Type B pancreatic cell (in vitro differentiated cells): Measurements from ENCODE around the gene IFIT2. TPM values are rescaled to one million over a fixed set of nuclear protein-coding genes. Genes with fewer than 3 reads are reported as not detected.

ENCODE experiments used
- DNase-seq: peaks from one replicate; pipeline ENCODE4 v3.0.0; 2021; ENCODE audit warnings: mixed read lengths; ENCODE audit not compliant: unreplicated experiment; ENCODE audit errors: extremely low spot score
- H3K27ac Mint-ChIP-seq: 2 replicates; pipeline ENCODE4 v1.8.0; 2021; ENCODE audit warnings: mild to moderate bottlenecking, mixed read lengths
- H3K27me3 Mint-ChIP-seq: 2 replicates; pipeline ENCODE4 v1.8.0; 2021; ENCODE audit warnings: mixed read lengths
- H3K36me3 Mint-ChIP-seq: 2 replicates; pipeline ENCODE4 v1.8.0; 2021; ENCODE audit warnings: mixed read lengths
- H3K4me1 Mint-ChIP-seq: one replicate; pipeline ENCODE4 v1.8.0; 2021; ENCODE audit warnings: mixed read lengths; ENCODE audit not compliant: unreplicated experiment
- H3K4me3 Mint-ChIP-seq: 2 replicates; pipeline ENCODE4 v1.8.0; 2021; ENCODE audit warnings: mild to moderate bottlenecking, mixed read lengths
- H3K9me3 Mint-ChIP-seq: 2 replicates; pipeline ENCODE4 v1.8.0; 2021; ENCODE audit warnings: mixed read lengths
- total RNA-seq: library from RNA; stranded (reverse); gene quantifications from 2 replicates; pipeline ENCODE4 v1.2.1, GENCODE V29; 2021; ENCODE audit warnings: low replicate concordance
- TF ChIP-seq, protein P1 (sequence below): fragments of 200-600 bp; sonication (generic); conservative IDR thresholded peaks from 2 replicates; pipeline ENCODE4 v1.5.0; 2021; ENCODE audit warnings: antibody characterized with exemption, mild to moderate bottlenecking

Gene IFIT2
- total RNA-seq, 1 donor from 2014 or later = 1.3 TPM

DNA sequence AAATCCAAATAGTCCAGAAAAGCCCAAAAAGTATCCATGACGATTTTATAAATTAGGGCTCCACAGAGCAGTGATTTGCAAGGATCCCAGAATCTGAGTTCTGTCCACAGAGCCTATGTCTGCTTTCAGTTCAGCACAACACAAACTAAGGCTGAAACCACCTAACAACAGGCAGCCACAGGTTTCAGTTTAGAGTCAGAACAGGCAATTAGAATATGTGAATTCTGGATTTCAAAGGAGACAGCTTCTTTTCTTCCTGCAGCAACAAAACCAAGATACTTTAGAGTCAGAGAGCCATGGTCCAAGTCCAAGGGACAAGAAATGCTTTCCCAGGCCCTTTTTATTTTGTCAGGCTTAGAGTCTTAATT lies 49.5 kb downstream of the IFIT2 start:
- peaks cover 49% of the 10 kb centered on the region for H3K4me1 Mint-ChIP-seq
- TF ChIP-seq, protein P1, sequence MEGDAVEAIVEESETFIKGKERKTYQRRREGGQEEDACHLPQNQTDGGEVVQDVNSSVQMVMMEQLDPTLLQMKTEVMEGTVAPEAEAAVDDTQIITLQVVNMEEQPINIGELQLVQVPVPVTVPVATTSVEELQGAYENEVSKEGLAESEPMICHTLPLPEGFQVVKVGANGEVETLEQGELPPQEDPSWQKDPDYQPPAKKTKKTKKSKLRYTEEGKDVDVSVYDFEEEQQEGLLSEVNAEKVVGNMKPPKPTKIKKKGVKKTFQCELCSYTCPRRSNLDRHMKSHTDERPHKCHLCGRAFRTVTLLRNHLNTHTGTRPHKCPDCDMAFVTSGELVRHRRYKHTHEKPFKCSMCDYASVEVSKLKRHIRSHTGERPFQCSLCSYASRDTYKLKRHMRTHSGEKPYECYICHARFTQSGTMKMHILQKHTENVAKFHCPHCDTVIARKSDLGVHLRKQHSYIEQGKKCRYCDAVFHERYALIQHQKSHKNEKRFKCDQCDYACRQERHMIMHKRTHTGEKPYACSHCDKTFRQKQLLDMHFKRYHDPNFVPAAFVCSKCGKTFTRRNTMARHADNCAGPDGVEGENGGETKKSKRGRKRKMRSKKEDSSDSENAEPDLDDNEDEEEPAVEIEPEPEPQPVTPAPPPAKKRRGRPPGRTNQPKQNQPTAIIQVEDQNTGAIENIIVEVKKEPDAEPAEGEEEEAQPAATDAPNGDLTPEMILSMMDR = no peak
- peaks cover 5% of the 10 kb centered on the region for H3K36me3 Mint-ChIP-seq
- H3K4me3 Mint-ChIP-seq = peak overlapping the region; percentile 81
- H3K9me3 Mint-ChIP-seq = peaks cover 5% of the 10 kb centered on the region
- H3K27ac Mint-ChIP-seq = peak overlapping the region; percentile 98
- H3K27me3 Mint-ChIP-seq = no peaks in the 10 kb centered on the region
- no peak for DNase-seq

GRCh38 chr10:89351780-89352597 lies 50.1 kb downstream of the IFIT2 start:
- peaks cover 5% of the 10 kb centered on the region for H3K9me3 Mint-ChIP-seq
- no peak for DNase-seq
- no peaks in the 10 kb centered on the region for H3K27me3 Mint-ChIP-seq
- H3K4me1 Mint-ChIP-seq = peaks cover 44% of the 10 kb centered on the region
- H3K27ac Mint-ChIP-seq = peak overlapping the region; percentile 98
- TF ChIP-seq, protein P1 = no peak
- peaks cover 5% of the 10 kb centered on the region for H3K36me3 Mint-ChIP-seq
- H3K4me3 Mint-ChIP-seq = peak overlapping the region; percentile 81

GRCh38 chr10:89352802-89353201 lies 51.0 kb downstream of the IFIT2 start:
- peaks cover 5% of the 10 kb centered on the region for H3K36me3 Mint-ChIP-seq
- peaks cover 45% of the 10 kb centered on the region for H3K4me1 Mint-ChIP-seq
- peak overlapping the region; percentile 98 for H3K27ac Mint-ChIP-seq
- TF ChIP-seq, protein P1 = no peak
- DNase-seq = no peak
- H3K4me3 Mint-ChIP-seq = peak overlapping the region; percentile 81
- peaks cover 5% of the 10 kb centered on the region for H3K9me3 Mint-ChIP-seq
- no peaks in the 10 kb centered on the region for H3K27me3 Mint-ChIP-seq

- H3K4me1 Mint-ChIP-seq = peaks cover 32% of the 10 kb centered on the region
- peaks cover 5% of the 10 kb centered on the region for H3K36me3 Mint-ChIP-seq
- H3K4me3 Mint-ChIP-seq = no peak overlapping the region
- TF ChIP-seq, protein P1 = no peak
- H3K9me3 Mint-ChIP-seq = peaks cover 11% of the 10 kb centered on the region
- no peak for DNase-seq
- no peak overlapping the region for H3K27ac Mint-ChIP-seq
- no peaks in the 10 kb centered on the region for H3K27me3 Mint-ChIP-seq
Observed at GRCh38 chr10:89355394-89355931, 53.6 kb downstream of the IFIT2 start.

DNA sequence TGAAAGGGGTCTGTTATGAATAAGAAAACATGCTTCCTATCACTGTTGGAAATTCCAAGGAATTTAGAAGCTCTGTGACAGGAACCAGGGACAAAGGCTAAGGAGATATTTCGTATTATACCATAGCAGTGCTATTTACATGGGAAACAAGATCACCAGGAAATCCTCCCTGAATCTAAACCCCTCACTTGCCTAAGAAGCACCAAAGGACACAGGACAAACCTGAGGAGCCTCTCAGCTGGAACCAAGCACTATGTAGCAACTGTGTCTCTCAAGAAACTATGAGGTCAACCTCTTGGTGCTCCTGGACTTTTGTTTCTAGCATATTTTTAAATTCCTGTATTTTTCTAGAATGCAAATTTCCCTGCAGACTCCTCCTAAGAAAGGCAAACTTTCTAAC lies 55.2 kb downstream of the IFIT2 start:
- peaks cover 21% of the 10 kb centered on the region for H3K4me1 Mint-ChIP-seq
- peaks cover 11% of the 10 kb centered on the region for H3K9me3 Mint-ChIP-seq
- H3K27ac Mint-ChIP-seq = no peak overlapping the region
- no peak overlapping the region for H3K4me3 Mint-ChIP-seq
- TF ChIP-seq, protein P1 = no peak
- peaks cover 5% of the 10 kb centered on the region for H3K36me3 Mint-ChIP-seq
- H3K27me3 Mint-ChIP-seq = no peaks in the 10 kb centered on the region
- no peak for DNase-seq
